ENCODE data around the gene EDAR.

Gene EDAR

DNA sequence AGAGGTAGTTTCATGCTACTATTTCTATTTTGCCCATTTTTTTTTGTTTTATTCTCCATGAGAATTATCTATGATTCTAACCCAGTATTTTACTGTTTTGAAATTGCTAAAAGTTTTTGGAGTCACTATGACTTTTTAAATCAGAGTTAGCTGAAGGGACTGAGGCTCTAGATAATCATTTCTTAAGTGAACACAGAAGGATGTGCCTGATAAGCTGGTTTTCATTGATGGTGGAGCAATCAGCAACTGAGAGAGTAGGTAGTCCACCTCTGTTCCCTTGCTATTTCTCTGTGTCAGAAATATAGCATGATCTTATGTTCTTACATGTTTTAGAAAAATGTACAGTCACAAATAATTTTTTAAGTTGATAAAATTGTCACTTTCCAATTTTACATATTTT lies 143.1 kb downstream of the EDAR start:
- no peak for DNase-seq
